HG03575 (cell line): Measurements from ENCODE around the gene ZNF254.
"Not testable (repeated sequence)": the region's sequence is repeated elsewhere in the genome, so short reads cannot be mapped to it uniquely, and the experiment has no call there.

Experiments
- ATAC-seq: cut with Tn5 transposase; IDR thresholded peaks from one replicate; pipeline ENCODE4 v1.9.1; 2021; ENCODE audit not compliant: unreplicated experiment, insufficient number of reproducible peaks, low FRiP score; ENCODE audit errors: extremely low read depth

The ZNF254 gene

GRCh38 chr19:24086974-24087595 is at the start of gene ZNF254:
Gene ZNF254 (plus strand): TSS chr19:24087187. CDS start chr19:24087308, 121 bp downstream.
- peak; percentile 98 for ATAC-seq

GRCh38 chr19:24040621-24041020 is 46.4 kb upstream of the ZNF254 start:
- ATAC-seq, result no peak

GRCh38 chr19:24041326-24041725 is 45.7 kb upstream of the ZNF254 start:
- not testable (repeated sequence) for ATAC-seq

- ATAC-seq, result no peak
Measured at GRCh38 chr19:24046550-24046949, 40.4 kb upstream of the ZNF254 start.

- no peak for ATAC-seq
Measured at GRCh38 chr19:24048261-24048660, 38.7 kb upstream of the ZNF254 start.

- no peak for ATAC-seq
Measured at GRCh38 chr19:24049537-24049936, 37.5 kb upstream of the ZNF254 start.

GRCh38 chr19:24051516-24051915 is 35.5 kb upstream of the ZNF254 start:
- ATAC-seq, result no peak

GRCh38 chr19:24052811-24053210 is 34.2 kb upstream of the ZNF254 start:
- no peak for ATAC-seq

GRCh38 chr19:24053601-24054000 is 33.4 kb upstream of the ZNF254 start:
- ATAC-seq, result no peak

- ATAC-seq, result no peak
Measured at GRCh38 chr19:24054044-24054935, 32.7 kb upstream of the ZNF254 start.

- ATAC-seq, result no peak
Measured at GRCh38 chr19:24055548-24055947, 31.4 kb upstream of the ZNF254 start.

GRCh38 chr19:24057144-24057543 is 29.8 kb upstream of the ZNF254 start:
- ATAC-seq, result no peak

GRCh38 chr19:24059563-24060295 is 27.3 kb upstream of the ZNF254 start:
- no peak for ATAC-seq

- ATAC-seq, result no peak
Measured at GRCh38 chr19:24060687-24061356, 26.2 kb upstream of the ZNF254 start.

GRCh38 chr19:24062190-24062589 is 24.8 kb upstream of the ZNF254 start:
- no peak for ATAC-seq

- ATAC-seq, result no peak
Measured at GRCh38 chr19:24063295-24063694, 23.7 kb upstream of the ZNF254 start.

- no peak for ATAC-seq
Measured at GRCh38 chr19:24064175-24064574, 22.8 kb upstream of the ZNF254 start.

GRCh38 chr19:24065243-24065642 is 21.7 kb upstream of the ZNF254 start:
- no peak for ATAC-seq
